Vagina (tissue), 2 donors: ENCODE results near the gene DNM3. TPM values are rescaled to one million over a fixed set of nuclear protein-coding genes. Genes with fewer than 3 reads are reported as not detected.

ENCODE experiments used
- DNase-seq, 2 donors: peaks; one replicate each; pipeline ENCODE4 v3.0.0-alpha.2; 2017; ENCODE audit errors: extremely low spot score in 2 of 2
- H3K27ac ChIP-seq: fragments of 200-600 bp; sonication (generic); one replicate; pipeline ENCODE4 v1.5.1; 2019
- H3K27me3 ChIP-seq: fragments of 200-600 bp; sonication (generic); one replicate; pipeline ENCODE4 v1.5.1; 2019
- H3K36me3 ChIP-seq, 2 donors: fragments of 200-600 bp; sonication (generic); one replicate each; pipeline ENCODE4 v1.5.1; 2017 to 2019
- H3K4me1 ChIP-seq: fragments of 200-600 bp; sonication (generic); one replicate; pipeline ENCODE4 v1.5.1; 2019
- H3K4me3 ChIP-seq, 2 donors: fragments of 200-600 bp; sonication (generic); 1 replicate in 1 of 2; 2 replicates in 1 of 2; pipeline ENCODE4 v1.5.1; 2016 to 2019
- H3K9me3 ChIP-seq: fragments of 200-600 bp; sonication (generic); one replicate; pipeline ENCODE4 v1.5.1; 2019
- POLR2A ChIP-seq, 2 donors: fragments of 450-650 bp; IDR thresholded peaks; one replicate each; pipeline ENCODE4 v1.6.1; 2017; ENCODE audit warnings: antibody characterized with exemption in 2 of 2, mild to moderate bottlenecking in 2 of 2, moderate library complexity in 2 of 2
- POLR2AphosphoS5 ChIP-seq, 2 donors: sonication (generic); formaldehyde crosslinking; IDR thresholded peaks; one replicate each; pipeline ENCODE4 v1.9.0; 2017; ENCODE audit warnings: antibody characterized with exemption in 2 of 2, mild to moderate bottlenecking in 2 of 2, low read depth in 1 of 2; ENCODE audit not compliant: insufficient read depth in 1 of 2
- intact Hi-C: fragments of 100-400 bp; cut with DNase I; formaldehyde crosslinking; loops from one replicate; pipeline ENCODE4 v1.15.1; 2023
- total RNA-seq: library from RNA; depleted of rRNA; stranded (reverse); fragments of >200 nt; gene quantifications from one replicate; pipeline ENCODE4 v1.2.3, GENCODE V29; 2016
- TF ChIP-seq, protein P1 (sequence below), 3 experiments: fragments of 450-650 bp in 2 of 3; fragments of 200-600 bp in 1 of 3; sonication (generic) in 1 of 3; IDR thresholded peaks; one replicate each; pipeline ENCODE4 v1.5.1; 2017 to 2019; ENCODE audit warnings: antibody characterized with exemption in 3 of 3, mild to moderate bottlenecking in 2 of 3, moderate library complexity in 2 of 3

The DNM3 gene
- total RNA-seq, 1 donor from 2014 or later = 15.5 TPM

- Histone ChIP-seq H3K27ac (peak overlapping the region; percentile 45), H3K4me1 (peaks cover 13% of the 10 kb centered on the region), H3K36me3 (no peaks in the 10 kb centered on the region), H3K27me3 (no peaks in the 10 kb centered on the region), H3K4me3 (no peak overlapping the region), H3K9me3 (no peaks in the 10 kb centered on the region)
- DNase-seq = no peak
- intact Hi-C loops = no loop called here
- TF ChIP-seq POLR2A (IDR thresholded peaks at IDR 0.05) (no peak), POLR2AphosphoS5 (IDR thresholded peaks at IDR 0.05; ENCODE audit: insufficient read depth in 1 of 2, low read depth in 1 of 2) (no peak)
- TF ChIP-seq, protein P1, sequence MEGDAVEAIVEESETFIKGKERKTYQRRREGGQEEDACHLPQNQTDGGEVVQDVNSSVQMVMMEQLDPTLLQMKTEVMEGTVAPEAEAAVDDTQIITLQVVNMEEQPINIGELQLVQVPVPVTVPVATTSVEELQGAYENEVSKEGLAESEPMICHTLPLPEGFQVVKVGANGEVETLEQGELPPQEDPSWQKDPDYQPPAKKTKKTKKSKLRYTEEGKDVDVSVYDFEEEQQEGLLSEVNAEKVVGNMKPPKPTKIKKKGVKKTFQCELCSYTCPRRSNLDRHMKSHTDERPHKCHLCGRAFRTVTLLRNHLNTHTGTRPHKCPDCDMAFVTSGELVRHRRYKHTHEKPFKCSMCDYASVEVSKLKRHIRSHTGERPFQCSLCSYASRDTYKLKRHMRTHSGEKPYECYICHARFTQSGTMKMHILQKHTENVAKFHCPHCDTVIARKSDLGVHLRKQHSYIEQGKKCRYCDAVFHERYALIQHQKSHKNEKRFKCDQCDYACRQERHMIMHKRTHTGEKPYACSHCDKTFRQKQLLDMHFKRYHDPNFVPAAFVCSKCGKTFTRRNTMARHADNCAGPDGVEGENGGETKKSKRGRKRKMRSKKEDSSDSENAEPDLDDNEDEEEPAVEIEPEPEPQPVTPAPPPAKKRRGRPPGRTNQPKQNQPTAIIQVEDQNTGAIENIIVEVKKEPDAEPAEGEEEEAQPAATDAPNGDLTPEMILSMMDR (IDR thresholded peaks at IDR 0.05) = no peak
These were observed 427.8 kb downstream of the DNM3 start for GRCh38 chr1:172269084-172269483.

GRCh38 chr1:172269644-172270043 is 428.3 kb downstream of the DNM3 start:
- peak overlapping the region; percentile 4 for H3K27ac ChIP-seq
- no peaks in the 10 kb centered on the region for H3K9me3 ChIP-seq
- DNase-seq = no peak
- TF ChIP-seq POLR2A (IDR thresholded peaks at IDR 0.05) = no peak
- TF ChIP-seq, protein P1 (IDR thresholded peaks at IDR 0.05) = no peak
- TF ChIP-seq POLR2AphosphoS5 (IDR thresholded peaks at IDR 0.05; ENCODE audit: insufficient read depth in 1 of 2, low read depth in 1 of 2) = no peak
- intact Hi-C loops = no loop called here
- H3K27me3 ChIP-seq = no peaks in the 10 kb centered on the region
- H3K4me1 ChIP-seq = peaks cover 13% of the 10 kb centered on the region
- H3K36me3 ChIP-seq = no peaks in the 10 kb centered on the region
- H3K4me3 ChIP-seq = no peak overlapping the region

DNA sequence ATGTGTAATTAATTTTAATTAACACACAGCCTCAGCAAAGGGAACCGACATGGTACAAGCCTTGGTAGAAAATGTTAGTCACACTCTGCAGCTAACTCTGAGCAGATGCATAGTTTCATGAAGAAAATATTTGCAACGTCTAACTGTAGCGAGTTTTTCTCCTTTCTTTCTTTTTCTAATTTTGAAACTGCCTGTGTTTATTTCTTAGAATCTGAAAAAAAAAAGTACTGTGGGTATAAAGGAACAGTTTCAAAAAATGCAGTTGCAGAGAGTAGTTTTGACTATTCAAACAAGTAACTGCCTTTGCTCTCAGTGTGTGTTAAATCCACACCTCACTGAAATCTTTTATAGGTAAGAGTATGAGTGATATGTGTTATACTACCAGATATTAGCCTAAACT is 429.3 kb downstream of the DNM3 start:
- no peak for TF ChIP-seq POLR2A (IDR thresholded peaks at IDR 0.05)
- no peak for TF ChIP-seq POLR2AphosphoS5 (IDR thresholded peaks at IDR 0.05; ENCODE audit: insufficient read depth in 1 of 2, low read depth in 1 of 2)
- TF ChIP-seq, protein P1 (IDR thresholded peaks at IDR 0.05) = no peak

DNA sequence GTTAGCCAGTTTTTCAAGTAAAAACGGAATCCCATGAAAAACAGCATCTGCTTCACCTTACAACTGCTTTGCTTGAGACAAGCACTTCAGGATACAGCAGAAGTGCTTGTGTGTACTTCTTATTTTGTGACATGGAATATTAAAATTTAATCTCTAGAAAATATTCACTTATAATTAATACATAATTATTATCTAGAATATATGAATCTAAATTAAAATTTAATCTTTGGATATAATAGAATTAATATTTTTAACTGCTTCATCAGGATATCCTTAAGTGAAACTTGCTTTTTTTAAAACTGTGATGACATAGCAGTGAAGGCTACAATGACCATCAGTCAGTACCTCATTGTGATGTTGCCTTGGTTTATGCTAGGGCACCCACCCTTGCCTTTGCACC is 430.8 kb downstream of the DNM3 start:
- TF ChIP-seq POLR2AphosphoS5 (IDR thresholded peaks at IDR 0.05; ENCODE audit: insufficient read depth in 1 of 2, low read depth in 1 of 2) (no peak), POLR2A (IDR thresholded peaks at IDR 0.05) (no peak)
- TF ChIP-seq, protein P1 (IDR thresholded peaks at IDR 0.05) = no peak
- Histone ChIP-seq H3K4me3 (no peak overlapping the region), H3K36me3 (no peaks in the 10 kb centered on the region), H3K27ac (no peak overlapping the region), H3K4me1 (peaks cover 13% of the 10 kb centered on the region), H3K9me3 (no peaks in the 10 kb centered on the region), H3K27me3 (no peaks in the 10 kb centered on the region)
- intact Hi-C loops = no loop called here
- no peak for DNase-seq

More for the DNA sequence above, 429.3 kb downstream of the DNM3 start:
- peak overlapping the region; percentile 4 for H3K27ac ChIP-seq
- no peak for DNase-seq
- H3K27me3 ChIP-seq = no peaks in the 10 kb centered on the region
- H3K4me3 ChIP-seq = no peak overlapping the region
- intact Hi-C loops = no loop called here
- H3K36me3 ChIP-seq = no peaks in the 10 kb centered on the region
- no peaks in the 10 kb centered on the region for H3K9me3 ChIP-seq
- peaks cover 13% of the 10 kb centered on the region for H3K4me1 ChIP-seq

DNA sequence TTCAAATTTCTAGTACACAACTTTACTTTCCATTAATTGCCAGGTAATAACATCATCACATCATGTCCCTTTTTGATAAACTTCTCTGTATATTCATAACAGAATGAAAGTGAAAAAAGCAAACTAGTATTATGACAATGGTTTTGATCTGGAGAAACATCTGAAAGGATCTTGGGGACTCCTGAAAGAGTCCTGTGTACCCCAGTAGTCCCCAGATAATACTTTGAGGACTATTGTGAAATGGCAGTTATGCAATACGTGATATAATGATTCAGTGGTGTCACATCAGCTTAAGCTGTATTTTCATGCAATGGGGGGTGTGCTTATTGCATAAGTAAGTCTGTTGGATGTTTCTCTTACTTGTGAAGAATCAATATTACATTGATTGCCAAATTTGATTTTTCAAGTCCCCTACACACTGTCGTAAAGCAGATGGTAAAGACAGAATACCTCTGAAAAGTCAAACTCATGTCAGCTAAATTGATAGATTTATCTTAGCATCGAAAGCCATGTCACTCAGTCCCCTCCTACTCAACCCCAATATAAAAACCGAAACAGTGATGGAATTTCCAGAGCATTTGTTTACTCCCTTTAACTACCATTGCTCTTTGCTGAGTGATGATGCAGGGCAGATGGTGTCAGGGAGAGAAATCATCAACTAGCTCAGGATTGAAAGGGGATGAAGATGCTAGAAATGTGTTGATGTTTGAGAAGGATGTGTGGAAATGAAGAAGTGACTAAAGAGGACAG is 432.5 kb downstream of the DNM3 start:
- H3K27ac ChIP-seq = no peak overlapping the region
- intact Hi-C loops = no loop called here
- no peak for DNase-seq
- H3K4me3 ChIP-seq = no peak overlapping the region
- H3K27me3 ChIP-seq = no peaks in the 10 kb centered on the region
- no peaks in the 10 kb centered on the region for H3K36me3 ChIP-seq
- TF ChIP-seq POLR2AphosphoS5 (IDR thresholded peaks at IDR 0.05; ENCODE audit: insufficient read depth in 1 of 2, low read depth in 1 of 2) (no peak), POLR2A (IDR thresholded peaks at IDR 0.05) (no peak)
- TF ChIP-seq, protein P1 (IDR thresholded peaks at IDR 0.05) = no peak
- no peaks in the 10 kb centered on the region for H3K9me3 ChIP-seq
- peaks cover 19% of the 10 kb centered on the region for H3K4me1 ChIP-seq
